Lung (tissue), 12 donors: ENCODE data around the gene GPR32. TPM values are rescaled to one million over a fixed set of nuclear protein-coding genes. Genes with fewer than 3 reads are reported as not detected.

Source experiments
- ATAC-seq: fragments of 200-7000 bp; cut with Tn5 transposase; one replicate; pipeline ENCODE4 v1.9.1; 2020; ENCODE audit warnings: moderate number of reproducible peaks; ENCODE audit not compliant: insufficient read depth, low FRiP score
- DNase-seq, 3 donors: peaks; one replicate each; pipeline ENCODE4 v3.0.0-alpha.2; 2013 to 2017
- H3K27ac ChIP-seq, 2 donors: one replicate each; pipeline ENCODE4 v1.5.1; 2013; ENCODE audit warnings: mild to moderate bottlenecking in 2 of 2, moderate library complexity in 2 of 2, control low read depth in 1 of 2, inconsistent platforms in 1 of 2, low read depth in 1 of 2, low read length in 1 of 2
- H3K27me3 ChIP-seq, 3 donors: one replicate each; pipeline ENCODE4 v1.5.1; 2013; ENCODE audit warnings: low read length in 2 of 3; ENCODE audit not compliant: control insufficient read depth in 3 of 3, insufficient read depth in 3 of 3
- H3K36me3 ChIP-seq, 4 donors: one replicate each; pipeline ENCODE4 v1.5.1; 2013; ENCODE audit warnings: low read length in 4 of 4, mild to moderate bottlenecking in 1 of 4, moderate library complexity in 1 of 4; ENCODE audit not compliant: control insufficient read depth in 4 of 4, insufficient read depth in 4 of 4
- H3K4me1 ChIP-seq, 5 donors: one replicate each; pipeline ENCODE4 v1.5.1; 2013; ENCODE audit warnings: low read length in 5 of 5, mild to moderate bottlenecking in 2 of 5, moderate library complexity in 1 of 5; ENCODE audit not compliant: control insufficient read depth in 5 of 5, insufficient read depth in 5 of 5
- H3K4me3 ChIP-seq: one replicate; pipeline ENCODE4 v1.5.1; 2013; ENCODE audit warnings: mild to moderate bottlenecking, control low read depth, moderate library complexity
- H3K9ac ChIP-seq, 2 donors: one replicate each; pipeline ENCODE4 v1.5.1; 2013; ENCODE audit warnings: low read length in 2 of 2, control low read depth in 1 of 2; ENCODE audit not compliant: insufficient read depth in 1 of 2
- H3K9me3 ChIP-seq, 4 donors: one replicate each; pipeline ENCODE4 v1.5.1; 2013; ENCODE audit warnings: low read length in 3 of 4, mild to moderate bottlenecking in 1 of 4, moderate library complexity in 1 of 4; ENCODE audit not compliant: control insufficient read depth in 4 of 4, insufficient read depth in 3 of 4
- WGBS, 2 donors: extraction: QIAGEN DNeasy Blood & Tissue Kit; methylation state at CpG; one replicate each; pipeline ENCODE4 v1.1.7; 2013; 5-methylcytosine and 5-hydroxymethylcytosine counted together
- polyA plus RNA-seq, 2 donors: library from polyadenylated mRNA; stranded (reverse); fragments of 200-250 nt; gene quantifications; one replicate each; pipeline ENCODE4 v1.2.1, GENCODE V29; 2013
- total RNA-seq, 2 donors: library from RNA; depleted of rRNA in 1 of 2; stranded (reverse); fragments of >200 nt in 1 of 2; gene quantifications; one replicate each; pipeline ENCODE4 v1.2.1, GENCODE V29; 2014 to 2021
- TF ChIP-seq, protein P1 (sequence below): IDR thresholded peaks from 2 replicates; pipeline ENCODE4 v1.5.1; 2012; ENCODE audit warnings: mild to moderate bottlenecking; ENCODE audit errors: control extremely low read depth, extremely low read depth
- donor health status: control.
- donor health status: control.
- donor health status: Bipolar disorder and iron deficiency.
- donor health status: healthy.
- donor health status: DM: yes; HTN: yes; CAD: no.

Gene GPR32
- total and polyA plus RNA-seq, 4 donors: not detected

DNA sequence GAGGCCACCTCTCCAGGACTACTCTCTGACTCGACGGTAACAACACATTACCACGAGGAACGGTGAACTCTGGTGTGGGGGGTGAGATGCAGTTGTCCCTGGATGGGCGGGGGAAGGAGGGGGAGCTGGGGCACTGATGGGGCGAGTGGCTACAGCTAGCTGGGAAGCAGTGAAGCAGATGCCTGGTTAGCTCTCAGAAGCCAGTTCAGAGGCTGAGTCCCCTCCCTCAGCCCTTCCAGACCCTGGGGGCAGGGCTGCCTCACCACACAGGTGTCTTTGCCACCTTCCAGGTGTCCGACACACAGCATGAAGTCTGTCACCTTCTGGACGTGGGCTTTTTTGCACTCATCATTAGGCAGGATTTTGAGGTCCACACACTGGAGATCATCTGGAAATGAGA lies 49.4 kb downstream of the GPR32 start:
- Histone ChIP-seq H3K4me3 (no peak overlapping the region), H3K4me1 (no peaks in the 10 kb centered on the region), H3K27ac (no peak overlapping the region), H3K36me3 (no peaks in the 10 kb centered on the region), H3K27me3 (peaks cover 3 to 70% (median 35%) of the 10 kb centered on the region in 3 donors), H3K9ac (no peak overlapping the region), H3K9me3 (peaks cover 0 to 3% (median 0%) of the 10 kb centered on the region in 4 donors)
- ATAC-seq (no peak), DNase-seq (no peak)
- TF ChIP-seq, protein P1, sequence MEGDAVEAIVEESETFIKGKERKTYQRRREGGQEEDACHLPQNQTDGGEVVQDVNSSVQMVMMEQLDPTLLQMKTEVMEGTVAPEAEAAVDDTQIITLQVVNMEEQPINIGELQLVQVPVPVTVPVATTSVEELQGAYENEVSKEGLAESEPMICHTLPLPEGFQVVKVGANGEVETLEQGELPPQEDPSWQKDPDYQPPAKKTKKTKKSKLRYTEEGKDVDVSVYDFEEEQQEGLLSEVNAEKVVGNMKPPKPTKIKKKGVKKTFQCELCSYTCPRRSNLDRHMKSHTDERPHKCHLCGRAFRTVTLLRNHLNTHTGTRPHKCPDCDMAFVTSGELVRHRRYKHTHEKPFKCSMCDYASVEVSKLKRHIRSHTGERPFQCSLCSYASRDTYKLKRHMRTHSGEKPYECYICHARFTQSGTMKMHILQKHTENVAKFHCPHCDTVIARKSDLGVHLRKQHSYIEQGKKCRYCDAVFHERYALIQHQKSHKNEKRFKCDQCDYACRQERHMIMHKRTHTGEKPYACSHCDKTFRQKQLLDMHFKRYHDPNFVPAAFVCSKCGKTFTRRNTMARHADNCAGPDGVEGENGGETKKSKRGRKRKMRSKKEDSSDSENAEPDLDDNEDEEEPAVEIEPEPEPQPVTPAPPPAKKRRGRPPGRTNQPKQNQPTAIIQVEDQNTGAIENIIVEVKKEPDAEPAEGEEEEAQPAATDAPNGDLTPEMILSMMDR: no peak
- 30 to 37% methylated on average over 8 of the region's 8 CpGs for WGBS, 2 donors

DNA sequence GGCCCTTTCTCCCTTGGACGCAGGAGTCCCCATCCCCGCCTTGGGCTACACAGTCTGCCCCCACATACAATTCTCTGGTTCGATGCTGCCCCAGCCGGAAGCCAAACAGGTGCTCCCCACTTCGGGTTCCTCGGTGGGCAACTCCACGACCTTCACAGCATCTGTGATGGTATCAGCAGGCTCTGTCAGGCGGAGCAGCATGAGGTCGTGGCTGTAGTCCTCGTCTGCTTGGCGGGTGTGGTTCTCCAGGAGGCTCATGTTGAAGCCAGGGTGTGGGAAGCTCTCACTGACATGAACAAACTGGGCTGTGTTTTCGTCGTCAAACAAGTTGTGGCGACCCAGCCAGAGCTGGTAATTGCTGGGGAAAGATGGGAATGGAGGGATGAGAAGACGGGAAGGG lies 49.8 kb downstream of the GPR32 start:
- peaks cover 3 to 66% (median 35%) of the 10 kb centered on the region in 3 donors for H3K27me3 ChIP-seq
- H3K9me3 ChIP-seq: peaks cover 0 to 3% (median 0%) of the 10 kb centered on the region in 4 donors
- H3K9ac ChIP-seq: no peak overlapping the region
- WGBS, 2 donors: 9 to 14% methylated on average over 15 of the region's 15 CpGs
- DNase-seq (no peak), ATAC-seq (no peak)
- H3K27ac ChIP-seq: no peak overlapping the region
- TF ChIP-seq, protein P1: no peak
- H3K4me3 ChIP-seq: no peak overlapping the region
- H3K4me1 ChIP-seq: no peaks in the 10 kb centered on the region
- H3K36me3 ChIP-seq: no peaks in the 10 kb centered on the region

DNA sequence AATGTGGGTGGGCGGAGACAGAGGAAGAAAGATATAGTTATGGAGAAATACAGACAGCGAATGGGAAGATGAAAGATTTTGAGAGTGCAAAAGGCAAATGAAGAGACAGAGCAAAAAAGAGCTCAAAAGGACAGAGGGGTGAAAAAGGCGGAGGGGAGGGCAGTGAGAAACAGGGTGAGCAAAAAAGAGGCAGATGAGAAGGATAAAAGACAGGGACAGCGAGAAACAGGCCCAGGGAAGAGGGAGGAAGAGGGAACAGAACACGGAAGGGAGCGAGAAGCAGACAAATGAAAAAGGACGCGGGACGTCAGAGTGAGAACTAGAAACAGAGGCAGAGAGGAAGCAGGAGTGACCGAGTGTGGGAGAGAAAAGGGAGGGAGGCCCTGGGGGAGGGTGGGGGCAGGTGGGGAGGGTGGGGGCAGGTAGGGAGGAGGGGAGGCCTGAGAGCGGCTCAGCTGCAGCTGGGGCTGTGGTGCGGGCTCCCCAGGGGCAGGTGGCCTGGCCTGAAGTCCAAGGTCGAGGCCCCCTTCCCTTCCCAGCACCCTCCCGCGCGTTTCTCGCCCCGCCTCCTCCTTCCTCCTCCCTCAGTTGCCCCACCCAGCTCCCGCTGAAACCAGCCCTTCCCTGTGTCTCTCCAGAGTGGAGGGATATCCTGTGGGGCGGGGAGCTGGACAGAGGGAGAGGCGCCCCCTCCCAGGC lies 50.4 kb downstream of the GPR32 start:
- ATAC-seq (no peak), DNase-seq (no peak)
- no peak overlapping the region for H3K27ac ChIP-seq
- H3K36me3 ChIP-seq: no peaks in the 10 kb centered on the region
- H3K9me3 ChIP-seq: peaks cover 0 to under 1% (median 0%) of the 10 kb centered on the region in 4 donors
- H3K4me3 ChIP-seq: no peak overlapping the region
- no peak overlapping the region for H3K9ac ChIP-seq
- no peaks in the 10 kb centered on the region for H3K4me1 ChIP-seq
- 5 to 7% methylated on average over 19 to 21 of the region's 21 CpGs for WGBS, 2 donors
- peaks cover 3 to 64% (median 30%) of the 10 kb centered on the region in 3 donors for H3K27me3 ChIP-seq
- TF ChIP-seq, protein P1: no peak

DNA sequence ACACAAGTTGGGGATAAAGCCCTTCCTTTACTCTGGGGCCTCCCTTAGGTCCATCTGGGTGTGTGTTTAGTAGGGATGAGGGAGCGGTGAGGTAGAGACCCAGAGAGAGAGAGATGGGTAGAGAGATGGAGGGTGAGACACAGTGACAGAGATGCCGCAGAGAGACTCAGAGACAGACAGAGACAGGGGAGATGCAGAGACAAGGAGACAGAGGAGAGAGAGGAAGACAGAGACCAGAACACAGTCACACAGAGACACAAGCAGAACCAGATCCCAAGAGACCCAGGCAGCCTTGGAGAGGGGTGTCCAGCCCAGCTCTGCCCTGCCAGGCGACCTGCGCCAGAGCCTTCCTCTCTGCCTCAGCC lies 51.0 kb downstream of the GPR32 start:
- Histone ChIP-seq H3K27me3 (peaks cover 3 to 66% (median 32%) of the 10 kb centered on the region in 3 donors), H3K4me1 (no peaks in the 10 kb centered on the region), H3K9ac (no peak overlapping the region), H3K36me3 (no peaks in the 10 kb centered on the region), H3K4me3 (no peak overlapping the region), H3K9me3 (no peaks in the 10 kb centered on the region), H3K27ac (no peak overlapping the region)
- WGBS, 2 donors: 64 to 78% methylated on average over 4 of the region's 4 CpGs
- no peak for DNase-seq
- ATAC-seq: no peak
- TF ChIP-seq, protein P1: no peak
